Embryonic facial prominence (tissue), 1 donor: Measurements from ENCODE around the gene ZC2HC1C.

Experiments
- DNase-seq: peaks from one replicate; pipeline ENCODE4 v3.0.0-alpha.2; 2016; ENCODE audit errors: extremely low spot score

The ZC2HC1C gene, protein sequence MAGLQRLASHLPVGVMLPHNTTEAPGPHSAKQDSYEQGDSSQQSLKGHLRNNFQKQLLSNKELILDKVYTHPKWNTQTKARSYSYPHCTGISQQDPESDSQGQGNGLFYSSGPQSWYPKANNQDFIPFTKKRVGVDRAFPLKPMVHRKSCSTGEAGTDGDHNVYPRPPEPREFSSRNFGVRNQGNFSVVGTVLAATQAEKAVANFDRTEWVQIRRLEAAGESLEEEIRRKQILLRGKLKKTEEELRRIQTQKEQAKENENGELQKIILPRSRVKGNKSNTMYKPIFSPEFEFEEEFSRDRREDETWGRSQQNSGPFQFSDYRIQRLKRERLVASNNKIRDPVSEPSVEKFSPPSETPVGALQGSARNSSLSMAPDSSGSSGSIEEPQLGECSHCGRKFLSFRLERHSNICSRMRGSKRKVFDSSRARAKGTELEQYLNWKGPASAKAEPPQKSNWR

GRCh38 chr14:75069121-75069810, at the start of gene ZC2HC1C:
Gene ZC2HC1C, plus strand, starts transcription at chr14:75069641. Its CDS starts 933 bp downstream, at chr14:75070574.
- DNase-seq, result peak; percentile 64

GRCh38 chr14:75022655-75023054, 46.8 kb upstream of the ZC2HC1C start:
- DNase-seq, result no peak

DNA sequence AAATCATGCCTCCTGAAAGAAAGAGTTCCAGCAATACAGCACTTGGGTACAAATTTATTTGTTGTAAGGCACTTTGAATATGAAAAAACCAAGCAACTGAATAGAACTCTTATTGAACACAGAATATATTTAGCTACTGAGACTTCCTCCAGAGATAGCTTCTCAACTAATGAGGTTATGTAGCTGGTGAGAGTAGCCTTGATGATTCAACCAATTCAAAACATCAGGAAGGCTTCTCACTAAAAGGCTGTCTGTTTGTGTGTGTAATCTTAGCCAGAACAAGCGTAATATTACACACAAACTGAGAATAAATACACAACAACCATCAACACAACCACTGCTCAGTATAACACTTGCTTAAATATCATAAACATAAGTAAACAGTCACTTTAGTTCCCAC, 46.3 kb upstream of the ZC2HC1C start:
- DNase-seq, result no peak

DNA sequence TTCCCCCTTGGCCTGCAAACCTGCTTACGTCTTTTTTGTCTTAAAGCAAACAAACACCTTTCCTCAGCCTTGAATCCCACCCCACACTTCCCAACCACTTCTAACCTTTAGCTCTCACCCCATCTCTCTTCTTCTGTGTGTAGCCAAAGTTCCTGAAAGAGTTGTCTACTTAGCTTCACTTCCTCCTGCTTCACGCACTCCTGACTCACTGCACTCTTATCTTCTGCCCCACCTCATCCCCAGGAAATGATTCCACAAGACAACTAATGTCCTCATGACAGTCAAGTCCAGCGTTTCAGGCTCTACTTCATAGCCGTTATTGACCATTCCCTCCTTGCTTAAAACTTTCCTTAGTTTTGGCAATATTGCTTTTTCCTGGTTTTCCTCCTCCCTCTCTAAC, 44.4 kb upstream of the ZC2HC1C start:
- DNase-seq, result no peak

DNA sequence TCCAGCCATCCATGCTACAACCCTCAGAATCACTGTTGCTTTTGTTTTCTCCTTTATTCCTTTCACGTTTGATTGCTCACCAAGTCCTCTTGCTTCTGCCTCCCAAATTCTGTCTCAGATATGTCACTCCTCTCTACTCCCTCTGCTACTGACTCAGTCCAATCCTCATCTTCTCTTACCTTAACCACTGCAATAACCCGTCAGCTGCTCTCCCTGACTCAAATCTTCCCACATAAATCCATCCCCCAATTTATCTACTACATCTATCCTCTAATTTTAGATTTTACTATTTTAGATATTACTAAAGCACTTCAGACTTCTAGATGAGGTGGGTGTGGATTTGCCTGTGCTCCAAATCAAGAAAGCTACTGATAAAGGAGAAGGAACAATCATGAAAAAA, 43.6 kb upstream of the ZC2HC1C start:
- DNase-seq, result no peak

DNA sequence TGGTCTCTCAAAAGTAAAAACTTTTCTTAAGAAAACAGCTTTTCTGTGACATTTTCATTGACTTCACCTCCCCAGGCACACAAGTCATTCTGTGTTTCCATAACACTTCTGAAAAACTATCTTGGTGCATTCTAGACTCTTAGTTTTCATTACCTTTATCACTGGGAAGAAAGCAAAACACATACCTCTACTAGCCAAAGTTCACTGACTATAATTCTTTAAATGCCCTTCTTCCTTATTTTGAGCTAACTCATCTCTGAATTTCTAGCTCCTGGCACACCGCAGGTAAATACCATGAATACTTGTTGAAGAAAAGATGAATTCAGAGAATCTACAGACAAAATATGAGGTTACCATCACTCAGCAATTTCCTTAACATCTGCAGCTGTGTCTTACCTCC, 39.3 kb upstream of the ZC2HC1C start:
- no peak for DNase-seq

DNA sequence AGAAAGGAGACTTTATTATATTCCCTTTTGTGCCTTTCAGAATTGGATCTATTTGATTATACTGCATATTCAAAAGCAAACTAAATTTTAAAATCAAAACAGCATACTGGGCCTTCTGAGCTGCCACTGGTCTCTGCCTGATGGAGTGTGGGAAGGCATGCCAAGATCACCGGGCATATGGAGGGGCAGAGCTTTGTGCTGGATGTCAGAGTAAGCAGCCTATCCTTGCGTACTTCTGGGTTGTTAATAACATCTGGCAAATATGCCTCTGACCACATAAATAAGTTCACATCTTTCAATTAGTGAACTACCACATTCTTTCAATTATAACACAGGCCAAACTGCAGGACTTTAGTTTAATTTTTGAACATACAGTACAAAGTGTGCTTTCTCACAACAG, 36.5 kb upstream of the ZC2HC1C start:
- no peak for DNase-seq

GRCh38 chr14:75040507-75040906, 28.9 kb upstream of the ZC2HC1C start:
- DNase-seq, result no peak

DNA sequence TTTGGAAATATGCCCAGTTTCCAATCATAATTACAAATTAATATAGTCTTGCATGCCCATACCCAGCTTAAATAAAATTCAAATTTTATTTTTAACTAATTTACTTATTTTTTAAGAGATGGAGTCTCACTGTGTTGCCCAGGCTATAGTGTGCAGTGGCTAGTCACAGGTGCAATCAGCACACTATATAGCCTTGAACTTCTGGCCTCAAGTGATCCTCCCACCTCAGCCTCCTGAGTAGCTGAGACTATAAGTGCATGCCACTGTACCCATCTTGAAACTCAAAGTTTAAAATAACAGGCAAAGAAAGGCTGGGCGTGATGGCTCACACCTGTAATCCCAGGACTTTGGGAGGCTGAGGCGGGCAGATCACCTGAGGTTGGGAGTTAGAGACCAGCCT, 28.5 kb upstream of the ZC2HC1C start:
- DNase-seq, result no peak

- no peak for DNase-seq
Measured at GRCh38 chr14:75041613-75042012, 27.8 kb upstream of the ZC2HC1C start.

DNA sequence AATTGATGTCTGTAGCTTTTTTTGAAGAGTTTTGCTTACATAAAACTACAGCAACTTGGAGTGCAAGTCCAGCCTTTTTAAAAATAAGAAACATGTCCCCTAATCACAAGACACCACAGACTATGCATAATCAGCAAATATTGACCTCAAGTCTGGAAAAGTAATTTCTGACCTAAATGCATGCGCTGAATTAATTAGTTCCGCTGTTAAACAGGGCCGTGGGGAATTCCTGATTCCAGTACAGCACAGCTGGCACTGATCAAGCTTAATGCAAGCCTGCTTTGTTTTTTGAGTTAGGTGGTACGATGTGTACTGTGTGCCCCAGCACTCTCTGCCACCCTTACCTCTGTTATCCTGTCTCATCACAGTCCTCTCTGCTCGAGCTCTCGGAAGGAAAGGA, 27.4 kb upstream of the ZC2HC1C start:
- no peak for DNase-seq

DNA sequence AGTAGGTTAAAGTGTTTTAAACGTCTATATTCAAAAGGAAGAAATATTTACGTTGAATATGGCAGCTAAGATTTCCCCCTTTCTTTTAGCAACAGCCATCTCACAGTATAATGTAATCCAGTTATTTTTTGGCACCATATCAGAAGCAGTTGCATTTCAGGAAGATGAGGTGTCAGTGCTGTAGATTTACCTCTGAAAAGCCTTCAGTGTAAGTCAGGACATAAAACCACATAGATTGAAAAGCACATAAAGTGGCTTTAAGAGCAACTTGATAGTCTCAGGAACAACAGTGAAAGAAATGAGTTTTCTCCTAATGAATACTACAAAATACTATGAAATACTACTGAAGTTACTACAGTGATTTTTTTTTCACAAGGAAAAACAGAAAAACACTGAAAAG, 25.1 kb upstream of the ZC2HC1C start:
- DNase-seq, result no peak

DNA sequence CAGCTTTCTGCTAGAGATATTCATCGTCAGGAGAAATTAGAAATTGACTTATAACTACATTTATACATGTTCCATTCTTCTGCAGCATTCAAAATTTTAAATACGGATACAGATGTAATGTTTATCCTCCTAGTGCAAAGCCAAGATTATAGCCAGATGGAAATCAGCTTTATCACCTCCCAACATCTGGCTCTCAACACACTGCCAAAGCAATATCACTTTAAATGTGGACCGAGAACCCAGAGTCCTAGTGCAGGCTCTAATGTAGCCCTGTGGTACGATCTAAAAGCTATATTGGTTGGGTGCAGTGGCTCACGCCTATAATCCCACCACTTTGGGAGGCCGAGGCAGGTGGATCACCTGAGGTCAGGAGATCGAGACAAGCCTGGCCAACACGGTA, 24.7 kb upstream of the ZC2HC1C start:
- DNase-seq, result no peak

GRCh38 chr14:75046275-75046674, 23.2 kb upstream of the ZC2HC1C start:
- DNase-seq, result no peak

DNA sequence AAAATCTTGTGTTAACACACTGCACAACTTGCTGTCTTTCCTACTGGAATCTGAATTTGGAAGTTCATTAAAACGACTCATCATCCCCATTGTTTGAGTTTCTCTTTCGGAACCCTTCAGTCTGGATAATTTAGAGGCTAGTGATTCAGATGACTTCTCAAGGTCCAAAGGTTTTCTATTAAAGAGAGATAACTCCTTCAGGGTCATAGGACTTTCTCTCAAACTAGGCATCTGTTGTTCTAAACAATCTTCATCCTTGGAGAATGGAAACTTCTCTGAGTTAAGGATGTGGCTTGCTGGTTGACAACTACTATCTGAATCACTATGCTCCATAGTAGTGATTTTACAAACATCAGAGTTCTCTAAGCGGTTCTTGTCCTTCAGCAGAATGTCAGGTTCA, 22.5 kb upstream of the ZC2HC1C start:
- no peak for DNase-seq

DNA sequence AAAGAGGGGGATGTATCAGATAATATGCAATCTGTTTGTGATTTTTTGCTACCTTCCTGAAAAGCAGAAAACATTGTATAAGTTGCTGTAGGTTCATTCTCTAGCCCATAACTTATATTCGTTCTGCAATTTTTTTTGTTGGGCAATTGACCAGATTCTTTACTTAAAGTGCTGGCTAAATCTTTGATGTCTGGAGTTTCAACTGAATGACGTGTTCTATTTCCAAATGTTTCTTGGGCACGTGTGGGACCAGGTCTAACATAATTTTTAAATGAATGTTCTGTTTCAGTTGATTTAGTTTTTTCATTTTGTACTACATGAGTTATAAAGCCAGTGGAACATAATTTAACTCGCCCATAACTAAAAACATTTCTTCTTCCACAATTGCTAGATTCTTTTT, 21.9 kb upstream of the ZC2HC1C start:
- DNase-seq, result no peak

DNA sequence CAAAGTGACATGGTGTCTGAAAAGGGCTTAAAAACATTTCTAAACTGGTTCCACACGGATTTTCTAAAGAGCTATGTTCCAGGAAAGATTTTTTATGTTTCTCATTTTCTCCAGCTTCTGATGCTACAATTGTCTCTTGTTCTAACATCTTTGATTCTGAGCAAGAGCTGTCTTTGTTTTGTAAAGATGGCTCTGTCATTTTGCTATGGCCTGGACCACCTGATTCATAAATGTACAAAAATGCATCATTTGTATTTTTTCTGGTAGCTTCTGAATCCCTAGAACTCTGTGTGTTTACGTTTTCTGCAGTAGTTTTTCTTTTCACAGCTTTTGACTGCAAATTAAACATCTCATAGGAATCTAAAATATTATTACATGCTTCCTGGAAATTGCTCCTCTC, 21.3 kb upstream of the ZC2HC1C start:
- no peak for DNase-seq

DNA sequence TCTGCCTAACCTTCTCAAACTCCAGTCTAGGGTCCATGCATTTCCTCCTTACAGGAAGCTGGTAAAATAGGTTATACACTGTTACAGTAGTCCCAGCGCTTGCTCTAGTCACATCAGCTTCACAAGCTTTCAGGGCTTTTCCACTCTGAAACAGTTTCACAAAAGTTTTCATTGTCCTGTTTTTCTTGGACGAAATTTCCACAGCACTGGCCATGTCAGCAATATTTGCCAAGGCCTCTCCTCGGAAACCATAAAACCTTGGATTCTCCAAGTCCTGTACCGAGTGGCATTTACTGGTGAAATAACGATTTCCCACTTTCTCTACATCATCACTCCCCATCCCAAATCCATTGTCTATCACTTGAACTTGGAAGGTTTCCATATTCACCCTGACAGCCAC, 20.3 kb upstream of the ZC2HC1C start:
- DNase-seq, result no peak

GRCh38 chr14:75049731-75050201, 19.7 kb upstream of the ZC2HC1C start:
- no peak for DNase-seq

DNA sequence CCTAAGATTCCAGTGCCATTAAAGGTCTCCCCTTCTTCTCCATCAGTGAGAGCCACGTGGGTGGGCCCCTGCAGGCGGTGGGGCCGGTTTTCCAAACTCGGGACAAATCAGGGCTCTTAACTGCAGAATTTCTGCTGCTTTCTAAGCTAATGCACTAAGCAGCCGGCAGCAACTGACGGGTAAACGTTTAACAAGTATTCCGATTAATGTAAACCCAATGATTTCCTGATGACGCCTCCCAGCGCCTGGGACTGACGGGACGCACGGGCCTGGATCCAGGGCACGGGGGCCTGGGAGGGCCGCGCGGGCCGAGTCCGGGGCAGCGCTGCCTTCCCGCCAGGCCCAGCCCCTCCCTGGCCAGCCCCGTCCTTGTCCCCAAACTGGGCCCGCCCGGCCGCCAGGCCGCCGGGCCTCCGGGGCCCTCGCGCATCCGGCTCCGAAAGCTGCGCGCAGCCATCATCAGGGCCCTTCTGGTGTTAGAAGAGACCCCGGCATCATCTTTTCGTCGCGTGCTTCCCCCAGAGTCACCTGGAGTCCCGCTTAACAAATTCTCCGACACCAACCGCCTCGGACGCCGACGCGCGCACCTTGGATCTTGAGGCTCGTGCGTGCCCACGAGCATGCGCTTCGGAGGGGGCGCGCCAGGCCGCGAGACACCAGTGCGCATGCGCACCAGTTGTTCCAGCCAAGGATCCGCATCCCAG, 18.4 kb upstream of the ZC2HC1C start, which contains the start of gene MLH3:
Gene MLH3 (minus strand): TSS at position 616 of the 704 bp plus-strand sequence. CDS start 1,812 bp downstream, outside the sequence.
- no peak for DNase-seq

GRCh38 chr14:75051556-75051899, 17.9 kb upstream of the ZC2HC1C start:
- no peak for DNase-seq
